Sigmoid colon (tissue), 3 donors: ENCODE results near the gene COASY.

Experiments
- CTCF ChIP-seq, 4 experiments: fragments of 450-650 bp in 3 of 4; fragments of 200-600 bp in 1 of 4; IDR thresholded peaks; one replicate each; pipeline ENCODE4 v1.5.1; 2016 to 2019; ENCODE audit warnings: antibody characterized with exemption in 4 of 4, mild to moderate bottlenecking in 3 of 4, moderate library complexity in 2 of 4
- POLR2A ChIP-seq, 2 donors: fragments of 450-650 bp; IDR thresholded peaks; one replicate each; pipeline ENCODE4 v1.6.1; 2016; ENCODE audit warnings: antibody characterized with exemption in 2 of 2, mild to moderate bottlenecking in 2 of 2, moderate library complexity in 2 of 2

- TF ChIP-seq CTCF (IDR thresholded peaks at IDR 0.05): no peak
- peak; percentile 75 to 80 for TF ChIP-seq POLR2A (IDR thresholded peaks at IDR 0.05)
Measured at GRCh38 chr17:42554250-42555121, 7.5 kb upstream of the COASY start.
